Stimulated activated memory B cell treated with anti-CD40 and anti-IgM and Interleukin-4, amounts not matched to agents 10 μg/mL and 1 μg/mL and 100 μg/mL, for 72 hours (primary cell): ENCODE data around the gene CDCA4.
A peak's percentile ranks its signal among the peaks of the same experiment; 100 is the strongest.

Experiments
- ATAC-seq: fragments of 150-1000 bp; cut with Tn5 transposase; 2 replicates; pipeline ENCODE4 v1.10.0; 2021
- H3K27ac Mint-ChIP-seq: one replicate; pipeline ENCODE4 v1.8.0; 2022; ENCODE audit warnings: mild to moderate bottlenecking, mixed read lengths
- H3K27me3 Mint-ChIP-seq: one replicate; pipeline ENCODE4 v1.8.0; 2022; ENCODE audit warnings: mixed read lengths
- H3K36me3 Mint-ChIP-seq: one replicate; pipeline ENCODE4 v1.8.0; 2022; ENCODE audit warnings: mixed read lengths
- H3K4me1 Mint-ChIP-seq: one replicate; pipeline ENCODE4 v1.8.0; 2022; ENCODE audit warnings: mixed read lengths
- H3K4me3 Mint-ChIP-seq: one replicate; pipeline ENCODE4 v1.8.0; 2022; ENCODE audit warnings: mild to moderate bottlenecking, moderate library complexity, mixed read lengths
- H3K9me3 Mint-ChIP-seq: one replicate; pipeline ENCODE4 v1.8.0; 2022; ENCODE audit warnings: mixed read lengths

The CDCA4 gene

GRCh38 chr14:104974146-104974541 lies 46.7 kb downstream of the CDCA4 start:
- Mint-ChIP-seq H3K36me3 (peaks cover 5% of the 10 kb centered on the region), H3K9me3 (no peaks in the 10 kb centered on the region), H3K4me1 (peaks cover 27% of the 10 kb centered on the region), H3K27ac (no peak overlapping the region), H3K4me3 (no peak overlapping the region), H3K27me3 (peaks cover 71% of the 10 kb centered on the region)
- ATAC-seq = no peak

GRCh38 chr14:104973385-104974145 lies 47.3 kb downstream of the CDCA4 start:
- H3K4me1 Mint-ChIP-seq = peaks cover 28% of the 10 kb centered on the region

GRCh38 chr14:104973135-104973384 lies 47.8 kb downstream of the CDCA4 start:
- no peak overlapping the region for H3K4me3 Mint-ChIP-seq
- H3K36me3 Mint-ChIP-seq = peaks cover 5% of the 10 kb centered on the region
- peaks cover 33% of the 10 kb centered on the region for H3K4me1 Mint-ChIP-seq
- peaks cover 74% of the 10 kb centered on the region for H3K27me3 Mint-ChIP-seq
- no peaks in the 10 kb centered on the region for H3K9me3 Mint-ChIP-seq
- H3K27ac Mint-ChIP-seq = no peak overlapping the region
- ATAC-seq = no peak

More at GRCh38 chr14:104973385-104974145, 47.3 kb downstream of the CDCA4 start:
- Mint-ChIP-seq H3K27me3 (peaks cover 71% of the 10 kb centered on the region), H3K27ac (no peak overlapping the region), H3K36me3 (peaks cover 5% of the 10 kb centered on the region), H3K4me3 (no peak overlapping the region), H3K9me3 (no peaks in the 10 kb centered on the region)
- ATAC-seq = no peak

GRCh38 chr14:104972301-104973134 lies 48.4 kb downstream of the CDCA4 start:
- Mint-ChIP-seq H3K36me3 (peaks cover 5% of the 10 kb centered on the region), H3K4me3 (no peak overlapping the region), H3K27ac (no peak overlapping the region), H3K27me3 (peaks cover 75% of the 10 kb centered on the region), H3K9me3 (no peaks in the 10 kb centered on the region), H3K4me1 (peaks cover 35% of the 10 kb centered on the region)
- no peak for ATAC-seq

GRCh38 chr14:104971447-104972240 lies 49.2 kb downstream of the CDCA4 start:
- ATAC-seq = no peak
- H3K4me1 Mint-ChIP-seq = peaks cover 33% of the 10 kb centered on the region
- H3K27ac Mint-ChIP-seq = no peak overlapping the region
- peaks cover 5% of the 10 kb centered on the region for H3K36me3 Mint-ChIP-seq
- H3K9me3 Mint-ChIP-seq = no peaks in the 10 kb centered on the region
- H3K27me3 Mint-ChIP-seq = peaks cover 73% of the 10 kb centered on the region
- no peak overlapping the region for H3K4me3 Mint-ChIP-seq

- Mint-ChIP-seq H3K4me1 (peaks cover 22% of the 10 kb centered on the region), H3K36me3 (no peaks in the 10 kb centered on the region), H3K9me3 (no peaks in the 10 kb centered on the region)
Measured at GRCh38 chr14:104970231-104971068, 50.4 kb downstream of the CDCA4 start.

GRCh38 chr14:104969741-104970230 lies 51.1 kb downstream of the CDCA4 start:
- Mint-ChIP-seq H3K36me3 (no peaks in the 10 kb centered on the region), H3K27ac (no peak overlapping the region), H3K4me3 (no peak overlapping the region), H3K27me3 (peaks cover 78% of the 10 kb centered on the region), H3K4me1 (peaks cover 20% of the 10 kb centered on the region), H3K9me3 (no peaks in the 10 kb centered on the region)
- no peak for ATAC-seq

More at GRCh38 chr14:104970231-104971068, 50.4 kb downstream of the CDCA4 start:
- H3K4me3 Mint-ChIP-seq = no peak overlapping the region
- H3K27ac Mint-ChIP-seq = no peak overlapping the region
- peaks cover 73% of the 10 kb centered on the region for H3K27me3 Mint-ChIP-seq
- ATAC-seq = no peak

GRCh38 chr14:104968541-104969401 lies 52.1 kb downstream of the CDCA4 start:
- H3K4me1 Mint-ChIP-seq = peaks cover 20% of the 10 kb centered on the region
- no peak overlapping the region for H3K27ac Mint-ChIP-seq
- H3K27me3 Mint-ChIP-seq = peaks cover 68% of the 10 kb centered on the region
- peak; percentile 8 for ATAC-seq
- H3K4me3 Mint-ChIP-seq = no peak overlapping the region
- H3K9me3 Mint-ChIP-seq = no peaks in the 10 kb centered on the region
- no peaks in the 10 kb centered on the region for H3K36me3 Mint-ChIP-seq

GRCh38 chr14:104968153-104968527 lies 52.7 kb downstream of the CDCA4 start:
- peaks cover 20% of the 10 kb centered on the region for H3K4me1 Mint-ChIP-seq
- H3K9me3 Mint-ChIP-seq = no peaks in the 10 kb centered on the region
- no peak overlapping the region for H3K4me3 Mint-ChIP-seq
- peaks cover 68% of the 10 kb centered on the region for H3K27me3 Mint-ChIP-seq
- H3K36me3 Mint-ChIP-seq = no peaks in the 10 kb centered on the region
- peak; percentile 20 for ATAC-seq
- H3K27ac Mint-ChIP-seq = no peak overlapping the region

- no peak overlapping the region for H3K4me3 Mint-ChIP-seq
Measured at GRCh38 chr14:104967386-104968152, 53.3 kb downstream of the CDCA4 start.

GRCh38 chr14:104966981-104967385 lies 53.9 kb downstream of the CDCA4 start:
- Mint-ChIP-seq H3K9me3 (no peaks in the 10 kb centered on the region), H3K4me1 (peaks cover 20% of the 10 kb centered on the region), H3K27ac (no peak overlapping the region), H3K4me3 (no peak overlapping the region), H3K27me3 (peaks cover 68% of the 10 kb centered on the region), H3K36me3 (no peaks in the 10 kb centered on the region)
- no peak for ATAC-seq

More at GRCh38 chr14:104967386-104968152, 53.3 kb downstream of the CDCA4 start:
- no peaks in the 10 kb centered on the region for H3K9me3 Mint-ChIP-seq
- H3K27me3 Mint-ChIP-seq = peaks cover 68% of the 10 kb centered on the region
- H3K36me3 Mint-ChIP-seq = no peaks in the 10 kb centered on the region
- H3K4me1 Mint-ChIP-seq = peaks cover 20% of the 10 kb centered on the region
- no peak overlapping the region for H3K27ac Mint-ChIP-seq
- peak; percentile 5 for ATAC-seq

GRCh38 chr14:104966261-104966865 lies 54.5 kb downstream of the CDCA4 start:
- Mint-ChIP-seq H3K36me3 (no peaks in the 10 kb centered on the region), H3K27me3 (peaks cover 62% of the 10 kb centered on the region)

More at GRCh38 chr14:104966261-104966865, 54.5 kb downstream of the CDCA4 start:
- H3K4me1 Mint-ChIP-seq = peaks cover 20% of the 10 kb centered on the region
- H3K27ac Mint-ChIP-seq = no peak overlapping the region
- no peaks in the 10 kb centered on the region for H3K9me3 Mint-ChIP-seq
- no peak overlapping the region for H3K4me3 Mint-ChIP-seq
- no peak for ATAC-seq
